ENCODE measurements around the gene PSMB9. TPM values are rescaled to one million over a fixed set of nuclear protein-coding genes. Genes with fewer than 3 reads are reported as not detected.

Gene PSMB9
- total and polyA plus RNA-seq, 2 of the 4 experiments (the other 2 are of a cell fraction) = 9.0 to 12.8 TPM

DNA sequence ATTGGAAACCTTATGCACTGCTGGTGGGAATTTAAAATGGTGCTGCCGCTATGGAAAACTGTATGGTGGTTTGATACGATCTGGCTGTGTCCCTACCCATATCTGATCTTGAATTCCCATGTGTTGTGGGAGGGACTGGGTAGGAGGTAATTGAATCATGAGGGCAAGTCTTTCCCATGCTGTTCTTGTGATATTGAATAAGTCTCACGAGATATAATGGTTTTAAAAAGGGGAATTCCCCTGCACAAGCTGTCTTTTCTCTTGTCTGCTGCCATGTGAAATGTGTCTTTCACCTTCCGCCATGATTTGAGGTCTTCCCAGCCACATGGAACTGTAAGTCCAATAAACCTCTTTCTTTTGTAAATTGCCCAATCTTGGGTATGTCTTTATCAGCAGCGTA is 20.3 kb upstream of the PSMB9 start:
- no peak overlapping the region for H3K4me3 ChIP-seq (ENCODE audit: insufficient read depth, low read depth, low read length)
- no TSS peak for BruUV-seq (replicated peaks)
- H4K8ac ChIP-seq (ENCODE audit: low read depth in 2 of 2, low read length in 2 of 2) = no peak overlapping the region
- TF ChIP-seq RFX5 (IDR thresholded peaks at IDR 0.05; ENCODE audit: low read depth, low read length) = no peak
- no peak for TF ChIP-seq SMC3 (IDR thresholded peaks at IDR 0.05; ENCODE audit: low read depth, low read length)
- TF ChIP-seq MAZ (IDR thresholded peaks at IDR 0.05; ENCODE audit: borderline replicate concordance, low read depth, low read length) = no peak
- no peak for TF ChIP-seq ELK1 (IDR thresholded peaks at IDR 0.05; ENCODE audit: borderline replicate concordance, low read depth, low read length)
- no peak for TF ChIP-seq POLR2A (IDR thresholded peaks at IDR 0.05; ENCODE audit: low read depth, low read length)
- TF ChIP-seq CHD1 (IDR thresholded peaks at IDR 0.05; ENCODE audit: low read depth, low read length) = no peak
- no peak for TF ChIP-seq MAFK (IDR thresholded peaks at IDR 0.05; ENCODE audit: low read depth, low read length)
- no peak for TF ChIP-seq MXI1 (IDR thresholded peaks at IDR 0.05; ENCODE audit: borderline replicate concordance, low read depth, low read length)
- no peak for TF ChIP-seq NFE2L2 (IDR thresholded peaks at IDR 0.05; ENCODE audit: low read depth, low read length)
- TF ChIP-seq, protein P1, sequence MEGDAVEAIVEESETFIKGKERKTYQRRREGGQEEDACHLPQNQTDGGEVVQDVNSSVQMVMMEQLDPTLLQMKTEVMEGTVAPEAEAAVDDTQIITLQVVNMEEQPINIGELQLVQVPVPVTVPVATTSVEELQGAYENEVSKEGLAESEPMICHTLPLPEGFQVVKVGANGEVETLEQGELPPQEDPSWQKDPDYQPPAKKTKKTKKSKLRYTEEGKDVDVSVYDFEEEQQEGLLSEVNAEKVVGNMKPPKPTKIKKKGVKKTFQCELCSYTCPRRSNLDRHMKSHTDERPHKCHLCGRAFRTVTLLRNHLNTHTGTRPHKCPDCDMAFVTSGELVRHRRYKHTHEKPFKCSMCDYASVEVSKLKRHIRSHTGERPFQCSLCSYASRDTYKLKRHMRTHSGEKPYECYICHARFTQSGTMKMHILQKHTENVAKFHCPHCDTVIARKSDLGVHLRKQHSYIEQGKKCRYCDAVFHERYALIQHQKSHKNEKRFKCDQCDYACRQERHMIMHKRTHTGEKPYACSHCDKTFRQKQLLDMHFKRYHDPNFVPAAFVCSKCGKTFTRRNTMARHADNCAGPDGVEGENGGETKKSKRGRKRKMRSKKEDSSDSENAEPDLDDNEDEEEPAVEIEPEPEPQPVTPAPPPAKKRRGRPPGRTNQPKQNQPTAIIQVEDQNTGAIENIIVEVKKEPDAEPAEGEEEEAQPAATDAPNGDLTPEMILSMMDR (conservative IDR thresholded peaks at IDR 0.05; ENCODE audit: low read depth, low read length) = no peak
- TF ChIP-seq CEBPB (IDR thresholded peaks at IDR 0.05; ENCODE audit: low read depth, low read length) = no peak
- TF ChIP-seq FOS (IDR thresholded peaks at IDR 0.05; ENCODE audit: low read depth, low read length) = no peak
- TF ChIP-seq RCOR1 (IDR thresholded peaks at IDR 0.05; ENCODE audit: insufficient replicate concordance, low read length) = no peak
- no peak for TF ChIP-seq USF2 (IDR thresholded peaks at IDR 0.05; ENCODE audit: low read depth, low read length)
- TF ChIP-seq RAD21 (IDR thresholded peaks at IDR 0.05; ENCODE audit: low read length) = no peak
- H3K27me3 ChIP-seq (ENCODE audit: control insufficient read depth, insufficient read depth, low read length) = no peaks in the 10 kb centered on the region
- H4K20me1 ChIP-seq (ENCODE audit: insufficient read depth, low read length) = no peaks in the 10 kb centered on the region
- H2AK9ac ChIP-seq (replicated peaks; ENCODE audit: low read depth, low read length, poor library complexity) = no peak overlapping the region
- no peak overlapping the region for H2BK5ac ChIP-seq (ENCODE audit: low read depth, low read length, poor library complexity, severe bottlenecking)
- no peak overlapping the region for H2AFZ ChIP-seq (replicated peaks; ENCODE audit: low read length, poor library complexity)
- H3K36me3 ChIP-seq (ENCODE audit: control insufficient read depth, insufficient read depth, low read length) = peaks cover 29% of the 10 kb centered on the region
- DNase-seq (no peak), ATAC-seq (ENCODE audit: low read depth) (no peak)
- no peak overlapping the region for H3K14ac ChIP-seq (replicated peaks; ENCODE audit: low read depth, low read length)
- in situ Hi-C loops (cut with MboI; ENCODE audit: low sequenced_read_pairs) (no loop called here), intact Hi-C loops (cut with micrococcal nuclease) (no loop called here), dilution Hi-C loops (cut with HindIII; ENCODE audit: low sequenced_read_pairs, unreplicated experiment) (no loop called here)
- no peaks in the 10 kb centered on the region for H3K9me1 ChIP-seq (ENCODE audit: insufficient read depth, low read length)
- WGBS, 2 experiments (ENCODE audit: extremely low coverage in 2 of 2, insufficient read length in 1 of 2) = 75% methylated on average over 1 of the region's 5 CpGs; no CpG with 5 or more reads in 1 of the 2 experiments
- POLR2A ChIA-PET (ENCODE audit: unreplicated experiment) = no interaction called here
- peaks cover 6% of the 10 kb centered on the region for H3K4me1 ChIP-seq (ENCODE audit: control insufficient read depth, insufficient read depth, low read length)
- H3K23ac ChIP-seq (ENCODE audit: low read depth, low read length) = no peak overlapping the region
- no peak overlapping the region for H3K4ac ChIP-seq (ENCODE audit: low read depth, low read length)
- no peak overlapping the region for H3K56ac ChIP-seq (ENCODE audit: extremely low read depth, insufficient read depth, low read length)
- H2BK15ac ChIP-seq (ENCODE audit: low read depth, low read length) = no peak overlapping the region
- H3K9ac ChIP-seq (ENCODE audit: low read depth, low read length) = no peak overlapping the region
- H4K91ac ChIP-seq (ENCODE audit: insufficient read depth, low read depth, low read length) = no peak overlapping the region
- no peak overlapping the region for H2BK20ac ChIP-seq (ENCODE audit: low read depth, low read length)
- no peaks in the 10 kb centered on the region for H3K9me3 ChIP-seq (ENCODE audit: control insufficient read depth, insufficient read depth, low read length)
- CTCF ChIA-PET = no interaction called here
- no peak overlapping the region for H3K27ac ChIP-seq (ENCODE audit: insufficient read depth, low read length)
- peaks cover 2 to 11% of the 10 kb centered on the region in 2 experiments; a peak in 2 of 4 replicates for H3K79me1 ChIP-seq (ENCODE audit: low read depth in 1 of 2, low read length in 2 of 2)
- H2BK120ac ChIP-seq (ENCODE audit: low read depth, low read length) = no peak overlapping the region
- no peak overlapping the region for H3K18ac ChIP-seq (ENCODE audit: low read depth, low read length)
- H4K5ac ChIP-seq (ENCODE audit: low read depth, low read length) = no peak overlapping the region
- no peak overlapping the region for H2AK5ac ChIP-seq (ENCODE audit: low read depth, low read length)
- no peak overlapping the region for H3K4me2 ChIP-seq (ENCODE audit: low read depth, low read length)

Measured in IMR-90 (cell line).